GM18498 (cell line): ENCODE results near the gene FSTL3.
"Not testable (repeated sequence)": the region's sequence is repeated elsewhere in the genome, so short reads cannot be mapped to it uniquely, and the experiment has no call there.

Experiments
- ATAC-seq: cut with Tn5 transposase; IDR thresholded peaks from one replicate; pipeline ENCODE4 v1.9.1; 2021; ENCODE audit warnings: mild to moderate bottlenecking, moderate library complexity; ENCODE audit not compliant: unreplicated experiment

Gene FSTL3

DNA sequence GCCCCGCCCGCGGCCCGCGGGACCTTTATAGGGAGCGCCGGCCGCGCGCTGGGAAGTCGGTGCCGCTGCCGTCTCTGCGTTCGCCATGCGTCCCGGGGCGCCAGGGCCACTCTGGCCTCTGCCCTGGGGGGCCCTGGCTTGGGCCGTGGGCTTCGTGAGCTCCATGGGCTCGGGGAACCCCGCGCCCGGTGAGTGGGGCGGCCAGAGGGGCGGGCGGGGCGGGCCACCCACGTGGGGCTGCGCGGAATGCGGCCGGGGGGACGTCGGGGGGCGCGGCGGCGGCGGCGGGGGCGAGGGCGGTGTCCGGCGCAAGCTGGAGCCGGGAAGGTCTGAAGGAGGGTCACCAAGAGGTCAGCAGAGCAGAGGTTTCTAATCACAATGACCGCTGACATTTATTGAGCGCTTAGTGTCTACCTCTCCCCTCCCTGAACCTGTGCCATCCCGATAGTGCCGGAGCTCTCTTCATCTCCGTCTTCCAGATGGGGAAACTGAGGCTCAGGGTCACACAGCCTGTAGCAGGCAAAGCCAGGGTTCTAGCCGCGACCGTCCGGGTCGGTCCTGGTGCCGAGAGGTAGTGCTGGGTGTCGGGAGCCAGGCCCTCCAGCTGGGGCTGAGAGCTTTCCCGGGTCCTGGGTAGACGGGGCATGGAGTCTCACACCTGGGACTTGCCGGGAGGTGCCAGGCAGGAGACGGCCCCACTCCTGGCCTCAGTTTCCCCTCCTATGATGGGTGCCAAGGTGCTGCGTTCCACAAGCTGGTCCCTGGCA is at the start of gene FSTL3:
Gene FSTL3, plus strand, starts transcription at position 54 of the 767 bp plus-strand sequence. Its CDS starts 32 bp downstream, at position 86.
- no peak for ATAC-seq

DNA sequence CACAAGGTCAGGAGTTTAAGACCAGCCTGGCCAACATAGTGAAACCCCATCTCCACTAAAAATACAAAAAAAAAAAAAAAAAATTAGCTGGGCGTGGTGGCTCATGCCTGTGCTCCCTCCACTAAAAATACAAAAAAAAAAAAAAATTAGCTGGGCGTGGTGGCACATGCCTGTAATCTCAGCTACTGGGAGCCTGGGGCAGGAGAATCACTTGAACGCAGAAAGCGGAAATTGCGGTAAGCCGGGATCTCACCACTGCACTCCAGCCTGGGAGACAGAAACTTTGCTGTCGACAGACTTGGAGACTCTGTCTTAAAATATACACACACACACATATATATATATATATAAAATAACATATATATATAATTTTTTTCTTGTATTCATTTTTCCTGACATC is 49.6 kb upstream of the FSTL3 start:
- ATAC-seq: not testable (repeated sequence)

DNA sequence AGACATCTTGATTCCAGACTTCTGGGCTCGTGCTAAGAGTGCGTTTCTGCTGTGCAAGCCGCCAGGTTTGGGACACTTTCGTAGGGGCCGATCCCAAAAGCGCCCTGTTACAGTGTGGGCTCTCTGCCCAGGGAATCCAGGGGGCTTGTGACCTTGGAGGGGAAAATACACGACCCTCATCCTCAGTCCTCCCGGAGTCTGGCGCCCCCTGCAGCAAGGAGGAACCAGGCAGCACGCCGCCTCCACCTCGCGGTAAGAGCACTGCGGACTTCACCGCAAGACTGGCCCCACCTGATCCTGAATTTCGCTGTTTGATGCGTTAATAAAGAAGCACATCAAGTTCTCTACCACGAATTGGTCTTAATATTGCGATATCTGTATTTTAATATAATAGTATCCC is 48.0 kb upstream of the FSTL3 start:
- no peak for ATAC-seq

DNA sequence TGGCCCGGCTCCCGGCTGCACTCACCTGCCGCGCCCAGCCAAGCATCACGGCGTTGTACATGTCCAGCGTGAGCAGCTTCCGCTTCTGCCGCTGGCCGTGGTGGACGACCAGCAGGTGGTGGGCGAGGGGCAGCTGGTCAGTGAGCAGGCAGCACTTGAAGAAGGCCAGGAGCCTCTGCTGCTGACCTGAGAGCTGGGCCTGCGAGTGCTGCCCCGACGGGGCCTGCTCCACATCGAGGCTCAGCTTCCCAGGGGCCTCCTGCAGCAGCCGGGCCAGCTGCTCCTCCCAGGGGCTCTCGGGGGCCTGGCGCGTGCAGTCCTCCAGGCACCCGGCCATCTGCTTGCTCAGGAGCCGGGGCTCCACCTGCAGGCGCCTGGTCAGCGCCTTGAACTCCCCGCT is 46.7 kb upstream of the FSTL3 start:
- ATAC-seq: not testable (repeated sequence)

DNA sequence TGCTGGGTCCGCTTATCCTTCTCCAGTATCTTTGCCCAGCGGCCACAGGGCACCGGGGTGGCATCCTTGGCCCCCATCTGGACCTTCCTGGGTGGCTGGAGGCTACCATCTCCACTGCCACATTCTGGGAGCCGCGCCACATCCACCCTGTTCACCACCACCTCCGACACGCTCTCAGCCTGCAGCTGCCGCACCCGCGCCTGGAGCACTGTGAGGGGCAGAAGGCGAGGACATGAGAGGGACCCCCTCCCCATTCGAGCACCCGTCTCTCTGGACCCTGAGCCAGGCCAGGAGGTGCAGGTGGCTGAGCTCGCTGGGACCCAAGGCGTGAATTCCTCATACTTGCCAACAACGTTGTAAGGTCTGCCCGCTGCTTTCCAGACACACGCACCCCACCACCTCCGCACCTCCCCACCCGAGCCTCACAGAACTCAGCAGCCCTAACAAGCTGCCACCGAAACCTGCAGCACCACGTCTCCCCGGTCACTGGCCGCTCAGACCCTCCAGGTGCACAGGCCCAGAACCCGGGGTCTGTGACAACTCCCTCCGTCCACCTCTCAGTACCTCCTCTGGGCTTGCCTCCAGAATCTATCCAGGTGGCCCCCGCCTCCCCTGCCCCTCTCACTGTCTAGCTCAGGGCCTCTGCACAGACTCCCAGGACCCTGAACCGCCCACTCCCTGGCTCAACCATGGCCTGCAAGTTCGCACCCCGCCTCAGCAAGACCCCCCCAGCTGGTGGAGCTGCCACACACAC is 46.1 kb upstream of the FSTL3 start:
- no peak for ATAC-seq

DNA sequence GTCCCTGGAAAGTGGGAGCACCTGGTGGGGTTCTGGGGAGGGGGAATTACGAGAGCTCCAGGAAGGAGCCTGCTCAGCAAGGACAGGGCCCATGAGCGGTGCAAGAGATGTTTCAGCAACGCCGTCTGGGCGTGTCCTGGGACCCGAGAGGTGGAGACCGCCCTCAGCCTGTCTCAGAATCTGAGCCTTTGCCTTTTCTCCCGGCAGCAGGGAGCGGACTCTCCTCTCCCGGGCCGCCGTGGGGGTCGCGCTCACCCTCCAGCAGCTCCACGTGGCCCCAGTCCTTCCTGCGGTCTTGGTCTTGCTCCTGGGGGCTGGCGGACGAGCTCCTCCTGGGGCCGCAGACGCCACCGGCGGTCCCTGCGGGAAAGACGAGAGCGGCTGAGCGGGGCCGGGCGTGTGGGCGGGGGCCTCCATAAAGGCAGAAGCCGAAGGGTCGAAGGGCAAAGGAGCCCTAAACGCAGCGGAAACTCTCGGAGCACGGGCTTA is 43.6 kb upstream of the FSTL3 start:
- peak; percentile 25 for ATAC-seq

DNA sequence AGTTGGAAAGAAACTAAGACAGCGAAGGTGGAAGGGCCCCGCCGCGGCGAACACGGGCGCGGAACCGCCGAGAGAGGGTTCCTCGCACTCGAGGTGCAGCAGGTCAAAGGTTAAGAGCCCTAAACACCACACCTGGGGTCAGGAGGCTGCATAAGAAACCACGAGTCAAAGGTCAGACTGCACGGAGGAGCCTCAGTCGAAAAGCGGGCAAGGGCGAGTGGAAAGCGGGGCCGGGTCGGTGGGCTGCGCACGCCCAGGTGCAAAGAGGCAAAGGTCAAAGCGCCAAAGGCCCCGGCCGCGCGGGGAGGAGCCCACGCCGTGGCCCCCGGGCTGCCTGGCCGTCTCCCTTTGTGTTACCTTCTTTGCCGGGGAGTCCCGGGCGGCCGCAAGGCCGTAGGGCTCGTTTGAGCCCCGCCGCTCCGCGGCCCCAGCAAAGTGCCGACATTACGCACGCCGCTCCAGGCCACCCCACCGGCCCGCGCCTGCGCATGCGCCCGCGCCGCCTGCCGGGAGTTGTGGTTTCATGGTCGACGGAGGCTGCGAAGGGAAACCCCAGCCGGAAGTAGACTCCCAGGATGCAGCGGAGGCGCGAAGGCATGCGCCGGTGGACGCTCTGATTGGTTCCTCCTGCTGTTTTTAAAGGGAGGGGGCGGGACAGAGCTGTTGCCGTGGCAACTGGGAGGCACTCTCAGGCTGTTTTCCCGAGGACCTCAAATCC is 43.0 kb upstream of the FSTL3 start, which contains the start of gene POLRMT:
Gene POLRMT, minus strand, starts transcription at position 470 of the 718 bp plus-strand sequence. Its CDS starts 25 bp downstream, at position 445.
- ATAC-seq: peak; percentile 89

DNA sequence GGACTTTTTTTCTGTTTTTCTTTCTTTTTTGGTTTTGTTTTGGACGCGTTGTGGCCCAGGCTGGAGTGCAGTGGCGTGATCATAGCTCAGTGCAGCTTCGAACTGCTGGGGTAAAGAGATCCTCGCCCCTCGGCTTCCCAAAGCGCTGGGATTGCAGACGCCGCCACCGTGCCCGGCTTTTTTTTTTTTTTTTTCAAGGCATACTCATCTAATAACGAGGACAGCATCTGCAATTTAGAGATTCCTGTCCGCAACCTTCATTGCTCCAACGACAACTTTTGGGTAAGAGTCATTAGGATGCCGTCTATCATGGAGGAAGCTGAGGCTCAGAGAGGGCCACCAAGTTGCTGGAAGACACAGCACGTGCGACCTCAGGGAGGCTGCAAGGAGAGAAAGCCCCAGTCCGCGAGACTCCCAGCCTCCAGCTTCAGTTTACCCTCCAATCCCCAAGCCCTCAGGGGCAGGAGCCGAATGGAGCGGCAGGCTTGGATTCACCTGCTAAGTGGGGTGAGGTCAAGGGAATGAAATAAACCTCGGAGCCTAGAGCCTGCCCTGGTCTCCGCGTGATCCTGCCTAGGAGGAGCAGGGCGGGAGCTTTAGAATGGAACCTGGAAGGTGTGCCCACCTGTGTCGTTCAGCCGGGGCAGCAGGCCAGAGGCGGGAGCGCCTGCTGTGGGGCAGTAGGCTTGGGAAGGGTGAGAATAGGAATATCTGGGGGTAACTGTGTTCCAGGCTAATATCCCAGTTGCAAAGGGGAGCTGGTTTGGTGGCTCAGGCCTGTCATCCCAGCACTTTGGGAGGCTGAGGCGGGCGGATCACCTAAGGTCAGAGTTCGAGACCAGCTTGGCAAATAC is 42.2 kb upstream of the FSTL3 start:
- ATAC-seq: no peak

DNA sequence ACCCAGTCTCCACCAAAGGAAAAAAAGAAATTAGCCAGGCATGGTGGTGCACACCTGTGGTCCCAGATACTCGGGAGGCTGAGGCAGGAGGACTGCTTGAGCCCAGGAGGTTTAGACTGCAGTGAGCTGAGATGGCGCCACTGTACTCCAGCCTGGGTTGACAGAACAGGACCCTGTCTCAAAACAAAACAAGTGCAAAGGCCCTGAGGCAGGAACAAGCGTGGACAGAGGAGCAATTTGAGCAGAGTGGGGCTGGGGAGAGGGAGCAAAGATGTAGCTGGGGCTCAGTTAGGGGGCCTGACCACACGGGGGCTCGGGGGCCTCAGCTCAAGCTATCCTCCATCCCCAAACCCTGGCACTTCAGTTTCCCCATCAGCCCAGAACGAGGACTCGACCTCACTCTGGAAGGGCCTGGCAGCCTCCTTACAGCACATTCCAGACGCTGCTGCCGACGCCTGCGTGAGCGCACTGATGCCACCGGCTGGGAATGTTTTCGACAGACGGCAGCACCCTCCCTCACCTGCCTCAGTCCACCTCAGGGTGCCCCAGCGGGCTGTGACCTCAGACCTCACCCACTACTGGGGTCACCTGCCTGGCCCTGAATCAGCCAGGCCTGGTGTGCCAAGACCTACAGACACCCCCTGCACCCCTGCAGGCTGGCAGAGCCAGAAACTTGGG is 41.1 kb upstream of the FSTL3 start:
- no peak for ATAC-seq

DNA sequence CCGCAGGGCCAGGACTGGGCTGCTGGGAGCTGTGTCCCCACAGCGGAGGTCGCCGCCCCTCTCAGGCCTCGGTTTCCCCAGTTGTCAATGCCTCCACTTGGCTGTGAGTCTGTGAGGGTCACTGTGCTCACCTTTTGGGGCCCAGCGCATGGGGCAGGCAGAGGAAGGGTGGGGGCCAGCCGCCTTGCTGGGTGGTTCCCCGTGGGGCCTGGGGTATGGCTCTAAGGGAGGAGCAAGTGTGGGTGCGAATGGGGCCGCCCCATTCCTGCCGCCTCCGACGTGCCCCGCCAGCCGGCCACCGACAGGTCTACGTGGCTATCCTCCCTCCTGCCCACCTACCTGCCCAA is 37.3 kb upstream of the FSTL3 start:
- ATAC-seq: no peak

DNA sequence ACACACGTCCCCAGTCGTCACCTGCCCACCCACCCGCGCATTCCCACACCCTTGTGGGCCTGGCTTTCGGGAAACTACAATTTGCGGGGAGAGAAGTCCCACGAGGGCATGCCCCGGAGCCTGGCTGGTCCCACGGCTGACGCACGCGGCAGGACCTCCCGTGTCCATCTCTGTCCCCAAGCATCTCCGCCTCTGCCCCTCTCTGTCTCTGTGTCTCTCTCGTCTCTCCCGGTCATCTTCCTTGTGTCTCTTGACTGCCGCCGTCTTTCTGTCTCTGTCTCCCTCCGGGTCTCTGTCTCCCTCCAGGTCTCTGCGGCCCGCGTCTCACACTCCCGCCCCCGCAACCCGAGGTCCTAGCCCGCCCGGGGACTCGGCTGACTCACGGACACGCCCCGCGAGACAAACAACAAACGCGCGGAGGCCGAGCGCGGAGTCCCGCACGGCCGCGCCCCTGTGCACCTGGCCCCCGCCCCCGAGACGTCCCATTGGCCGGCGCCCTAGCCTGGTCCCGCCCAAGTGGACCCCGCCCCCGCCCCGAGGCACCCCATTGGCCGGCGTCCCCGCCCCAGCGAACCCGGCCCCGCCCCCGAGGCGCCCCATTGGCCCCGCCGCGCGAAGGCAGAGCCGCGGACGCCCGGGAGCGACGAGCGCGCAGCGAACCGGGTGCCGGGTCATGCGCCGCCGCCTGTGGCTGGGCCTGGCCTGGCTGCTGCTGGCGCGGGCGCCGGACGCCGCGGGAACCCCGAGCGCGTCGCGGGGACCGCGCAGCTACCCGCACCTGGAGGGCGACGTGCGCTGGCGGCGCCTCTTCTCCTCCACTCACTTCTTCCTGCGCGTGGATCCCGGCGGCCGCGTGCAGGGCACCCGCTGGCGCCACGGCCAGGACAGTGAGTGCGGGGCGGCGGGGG is 36.7 kb upstream of the FSTL3 start, which contains the start of gene FGF22:
Gene FGF22, plus strand, starts transcription at position 627 of the 908 bp plus-strand sequence. Its CDS starts 47 bp downstream, at position 674.
- ATAC-seq: peak; percentile 64

DNA sequence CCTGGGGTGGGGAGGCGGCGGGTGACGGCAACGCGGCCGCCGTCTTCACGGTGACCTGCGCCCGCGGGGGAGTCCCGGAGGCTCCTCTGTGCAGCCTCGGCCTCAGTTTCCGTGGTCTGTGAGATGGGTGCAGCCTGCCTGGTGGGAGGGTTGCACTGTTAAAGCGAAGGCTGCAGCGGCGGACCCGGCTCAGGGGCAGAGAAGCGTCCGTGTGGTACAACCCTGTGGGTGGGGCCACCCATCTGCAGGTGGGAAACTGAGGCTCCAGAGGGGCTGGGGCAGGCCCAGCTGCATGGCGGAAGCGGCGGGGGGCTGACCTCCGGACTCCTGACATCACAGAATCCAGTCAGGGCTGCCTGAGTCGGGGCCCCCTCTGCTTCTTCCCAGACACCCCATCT is 36.0 kb upstream of the FSTL3 start:
- no peak for ATAC-seq

DNA sequence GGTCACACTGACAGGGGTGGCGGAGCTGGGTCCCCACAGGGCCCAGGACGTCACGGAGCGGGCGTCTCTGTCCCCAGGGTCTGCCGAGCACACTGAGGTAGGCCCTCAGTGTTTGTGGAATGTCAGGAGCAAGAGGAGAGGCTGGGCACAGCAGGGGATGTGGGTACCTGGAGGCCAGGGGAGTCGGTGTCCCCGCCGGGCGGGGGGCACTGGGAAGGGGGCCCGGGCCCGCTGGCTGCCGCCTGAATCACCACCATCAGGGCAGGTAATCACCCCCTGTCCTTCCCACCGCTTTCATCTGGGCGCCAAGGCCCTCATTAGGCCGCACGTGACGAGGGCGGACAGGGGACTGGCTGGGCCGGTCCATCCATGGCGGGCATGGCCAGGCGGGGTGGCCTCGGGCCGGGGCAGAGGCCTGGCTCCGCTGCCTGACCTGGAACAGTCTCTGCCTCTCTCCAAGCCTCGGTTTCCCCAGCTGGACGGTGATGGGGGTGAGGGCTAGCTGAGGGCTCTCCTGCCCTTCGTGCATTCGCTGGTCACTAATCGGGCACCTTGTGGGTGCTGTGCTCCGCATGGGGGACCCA is 35.5 kb upstream of the FSTL3 start:
- no peak for ATAC-seq

DNA sequence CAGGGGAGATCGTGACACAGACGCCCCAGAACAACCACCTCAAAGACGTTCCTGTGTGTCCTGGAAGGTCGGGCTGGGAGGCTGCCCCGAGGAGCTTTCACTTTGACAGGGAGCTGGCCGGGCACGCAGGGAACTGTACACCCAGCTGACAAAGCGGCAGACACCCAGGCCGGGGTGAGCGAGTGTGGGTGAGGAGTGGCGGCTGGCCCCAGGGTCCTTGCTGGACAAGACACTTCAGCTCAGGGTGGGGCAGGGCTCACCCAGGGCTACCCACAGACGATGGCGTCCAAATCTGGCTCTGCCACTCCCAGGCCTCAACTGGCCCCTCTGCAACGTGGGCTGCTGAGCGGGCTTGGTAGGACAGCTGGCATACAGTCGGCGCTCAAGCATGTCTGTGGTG is 34.5 kb upstream of the FSTL3 start:
- ATAC-seq: no peak

DNA sequence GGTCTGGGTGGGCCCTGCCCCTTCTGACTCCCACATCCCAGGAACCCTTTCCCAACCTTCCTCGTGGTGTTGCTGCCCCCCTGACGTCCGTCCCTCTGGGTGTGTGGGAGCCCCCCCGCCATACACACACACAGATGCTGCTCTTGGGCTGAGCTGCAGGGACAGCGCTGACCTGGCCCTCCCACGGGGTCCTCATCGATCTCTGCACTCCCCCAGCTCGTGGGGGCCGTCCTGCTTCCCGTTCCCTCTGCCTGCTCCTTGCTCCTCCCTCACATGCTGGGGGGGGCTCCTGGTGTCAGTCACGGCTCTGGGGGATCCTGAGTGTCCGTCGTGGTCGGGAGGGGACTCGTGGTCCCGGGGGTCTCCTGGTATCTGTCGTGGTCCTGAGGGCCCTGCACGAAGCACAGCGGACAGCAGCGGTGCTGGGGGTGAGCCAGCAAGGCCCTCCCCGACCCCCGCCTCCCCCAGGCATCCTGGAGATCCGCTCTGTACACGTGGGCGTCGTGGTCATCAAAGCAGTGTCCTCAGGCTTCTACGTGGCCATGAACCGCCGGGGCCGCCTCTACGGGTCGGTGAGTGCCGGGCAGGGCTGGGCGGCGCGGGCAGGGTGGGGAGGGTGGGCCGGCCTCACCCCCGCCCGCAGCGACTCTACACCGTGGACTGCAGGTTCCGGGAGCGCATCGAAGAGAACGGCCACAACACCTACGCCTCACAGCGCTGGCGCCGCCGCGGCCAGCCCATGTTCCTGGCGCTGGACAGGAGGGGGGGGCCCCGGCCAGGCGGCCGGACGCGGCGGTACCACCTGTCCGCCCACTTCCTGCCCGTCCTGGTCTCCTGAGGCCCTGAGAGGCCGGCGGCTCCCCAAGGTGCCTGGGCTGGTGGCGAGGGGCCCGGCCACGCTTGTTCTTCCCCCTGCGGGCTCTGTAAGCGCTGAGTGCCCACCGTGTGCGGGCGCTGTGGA is 33.1 kb upstream of the FSTL3 start:
- no peak for ATAC-seq

DNA sequence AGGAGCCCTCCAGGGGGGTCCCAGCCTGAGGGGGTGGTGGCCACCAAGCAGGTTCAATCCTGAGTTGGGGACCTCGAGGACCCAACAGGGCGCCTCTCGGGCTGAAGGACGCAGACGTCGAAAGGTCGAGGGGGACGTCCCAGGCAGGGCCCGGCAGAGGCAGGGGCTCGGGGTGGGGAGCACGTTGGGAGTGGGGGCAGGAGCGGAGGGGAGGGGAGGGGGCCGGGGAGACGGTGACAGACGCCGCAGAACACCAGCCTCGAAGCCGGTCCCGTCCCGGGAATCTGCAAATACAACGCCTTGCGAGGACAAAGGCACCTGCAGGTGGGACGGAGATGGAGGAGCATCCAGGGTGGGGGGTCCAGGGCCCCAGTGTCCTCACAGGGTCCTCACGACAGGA is 32.5 kb upstream of the FSTL3 start:
- no peak for ATAC-seq

DNA sequence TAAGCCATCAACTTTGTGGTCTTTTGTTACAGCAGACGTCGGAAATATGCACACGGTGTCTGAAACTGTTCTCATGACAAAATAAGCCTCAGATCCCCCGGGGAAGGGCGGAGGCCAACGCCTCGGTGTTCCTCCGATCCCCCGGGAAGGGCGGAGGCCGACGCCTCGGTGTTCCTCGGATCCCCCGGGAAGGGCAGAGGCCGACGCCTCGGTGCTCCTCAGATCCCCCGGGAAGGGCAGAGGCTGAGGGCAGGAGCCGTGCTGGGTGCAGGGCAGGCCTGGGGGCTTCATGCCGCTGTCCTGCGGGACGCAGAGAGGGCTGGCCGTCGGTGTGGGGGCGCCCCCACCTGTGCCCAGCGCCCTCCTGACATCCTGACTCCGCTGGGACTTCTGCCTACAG is 31.8 kb upstream of the FSTL3 start:
- no peak for ATAC-seq
